Putamen (tissue), 1 donor: ENCODE results near the gene NCOA3.
"Not testable (repeated sequence)": the region's sequence is repeated elsewhere in the genome, so short reads cannot be mapped to it uniquely, and the experiment has no call there.

Experiments used
- DNase-seq: peaks from one replicate; pipeline ENCODE4 v3.0.0-alpha.2; 2016; ENCODE audit warnings: low spot score

The NCOA3 gene

DNA sequence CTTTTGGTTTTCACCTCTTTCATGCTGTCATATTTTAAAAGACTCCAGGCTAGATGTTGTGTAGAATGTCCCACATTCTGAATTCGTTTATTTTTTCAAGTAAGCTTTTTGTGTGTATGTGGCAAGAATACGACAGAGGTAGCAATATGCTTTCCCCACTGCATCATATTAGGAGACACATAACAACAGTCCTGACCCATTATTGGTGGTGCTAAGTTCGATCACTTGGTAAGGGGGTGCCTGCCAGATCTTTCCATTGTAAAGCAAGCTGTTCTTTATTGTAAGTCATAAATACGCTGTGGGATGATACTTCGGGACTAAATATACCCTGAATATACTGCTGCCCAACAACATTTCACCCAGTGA is 588 bp upstream of the NCOA3 start:
- DNase-seq: no peak

DNA sequence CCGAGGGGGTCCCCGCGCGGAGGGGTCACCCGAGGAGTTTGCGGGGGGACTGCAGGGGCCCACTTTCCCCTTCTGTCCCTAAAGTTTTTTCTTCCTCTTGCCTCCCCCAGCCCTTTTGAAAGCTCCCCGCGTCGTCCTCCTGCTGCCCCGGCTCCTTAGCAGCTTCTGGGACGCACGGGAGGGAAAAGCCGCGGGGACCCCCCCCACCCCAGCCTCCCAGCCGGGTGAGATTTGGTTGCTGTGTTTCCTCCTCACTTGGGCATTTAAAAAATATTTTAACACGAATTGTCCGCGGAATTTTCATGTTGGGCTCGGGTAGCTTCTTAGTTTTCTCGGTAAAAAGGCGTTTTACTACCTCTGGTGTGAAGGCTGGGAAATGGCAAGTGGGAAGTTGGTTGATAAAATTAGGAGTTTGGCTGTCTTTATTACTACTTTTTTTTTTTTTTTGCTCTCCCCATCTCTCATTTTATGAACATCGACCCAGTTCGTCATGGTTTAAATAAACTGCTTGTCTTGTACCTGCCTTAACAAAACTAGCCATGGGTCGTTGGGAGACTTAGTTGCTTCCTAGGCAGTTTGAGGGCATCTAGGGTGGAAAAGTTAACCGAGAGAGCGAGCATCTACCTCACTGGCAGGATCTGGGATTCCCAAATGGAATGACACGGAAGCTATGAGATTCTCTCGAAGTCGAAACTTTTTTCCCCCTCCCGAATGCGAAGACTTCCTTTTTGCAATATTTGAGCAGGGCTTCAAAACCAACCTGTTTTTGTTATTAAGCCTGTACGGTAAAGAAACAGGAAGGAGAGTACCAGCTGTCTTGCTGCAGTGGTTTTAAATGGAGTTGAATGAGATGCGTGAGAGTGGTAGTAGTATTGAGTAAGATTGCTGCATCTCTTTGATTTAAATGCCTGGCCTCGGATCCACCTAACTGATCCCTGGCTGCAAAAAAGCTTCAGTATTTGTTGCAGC is 868 bp downstream of the NCOA3 start:
- DNase-seq: no peak

DNA sequence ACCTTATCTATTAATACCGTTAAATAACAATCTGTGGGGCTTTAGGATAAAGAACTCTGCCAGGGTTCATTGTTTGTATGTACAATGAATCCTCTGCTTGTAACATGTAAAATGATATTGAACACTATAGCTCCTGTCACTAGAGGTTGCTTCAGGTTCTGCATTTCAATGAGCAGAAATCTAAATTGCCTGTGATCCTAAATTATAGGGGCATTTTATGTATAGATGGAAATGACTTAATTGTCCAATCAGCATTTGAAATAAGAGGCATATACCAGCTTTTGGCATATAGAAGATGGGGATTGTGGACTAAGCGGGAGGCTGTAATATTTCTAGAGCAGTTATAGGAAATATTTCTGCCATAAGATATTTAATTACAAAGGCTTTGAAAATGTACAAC is 2.0 kb downstream of the NCOA3 start:
- DNase-seq: no peak

DNA sequence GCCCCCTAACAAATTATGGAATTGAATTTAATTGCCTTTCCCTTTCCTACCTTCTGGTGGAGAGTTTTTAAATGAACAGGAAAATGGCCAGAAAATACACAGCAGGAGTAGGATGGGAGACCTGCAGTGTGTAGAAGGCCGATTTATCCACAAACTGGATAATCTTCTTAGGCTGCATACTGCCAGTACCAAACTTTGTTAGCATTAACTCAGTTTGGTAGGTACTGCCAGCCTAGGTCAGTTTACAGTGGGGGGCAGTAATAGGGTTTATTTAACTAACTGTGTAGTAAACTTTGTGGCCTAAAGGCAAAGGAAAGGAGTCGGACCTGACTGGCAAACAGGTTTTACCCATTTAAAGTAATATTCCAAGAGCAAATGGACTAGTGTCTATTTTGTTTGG is 4.6 kb downstream of the NCOA3 start:
- no peak for DNase-seq

DNA sequence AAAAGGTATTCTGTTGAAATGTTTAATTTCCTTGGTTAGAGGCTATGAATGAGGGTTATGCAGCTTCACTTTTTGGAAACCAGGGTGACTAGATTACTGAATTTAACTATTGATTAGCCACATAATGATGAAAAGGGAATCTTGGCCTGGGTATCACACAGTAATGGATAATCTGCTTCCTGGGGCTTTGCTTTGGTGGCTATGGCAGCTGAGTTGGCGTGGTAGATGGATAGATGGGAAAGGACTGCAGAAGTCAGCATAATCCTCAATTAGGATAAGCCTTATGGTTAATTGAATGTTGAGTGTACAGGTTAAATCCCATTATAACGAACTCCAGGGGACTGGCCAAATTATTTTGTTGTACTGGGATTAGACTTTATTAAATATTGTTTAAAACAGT is 5.2 kb downstream of the NCOA3 start:
- no peak for DNase-seq

DNA sequence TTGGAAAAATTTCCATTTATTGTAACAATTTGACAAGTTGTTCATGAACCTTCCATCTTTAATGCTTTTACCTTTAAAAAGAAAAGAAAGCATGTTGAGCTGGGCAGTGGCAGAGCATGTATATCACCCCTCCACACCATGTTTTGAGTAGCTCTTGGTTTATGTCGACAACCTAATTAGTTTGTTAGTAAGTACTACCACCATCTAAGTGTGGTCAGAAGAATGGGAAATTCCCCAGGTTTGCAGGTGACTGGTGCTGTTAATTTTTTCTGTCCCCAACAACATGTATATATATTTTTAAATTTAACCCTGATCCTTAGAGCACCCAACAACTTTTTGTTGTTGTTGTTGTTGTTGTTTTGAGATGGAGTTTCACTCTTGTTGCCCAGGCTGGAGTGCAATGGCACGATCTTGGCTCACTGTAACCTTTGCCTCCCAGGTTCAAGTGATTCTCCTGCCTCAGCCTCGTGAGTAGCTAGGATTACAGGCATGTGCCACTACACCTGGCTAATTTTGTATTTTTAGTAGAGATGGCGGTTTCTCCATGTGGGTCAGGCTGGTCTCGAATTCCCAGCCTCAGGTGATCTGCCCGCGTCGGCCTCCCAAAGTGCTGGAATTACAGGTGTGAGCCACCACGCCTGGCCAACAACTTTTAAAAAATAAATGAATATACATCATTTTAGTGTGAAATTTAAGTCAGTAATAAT is 5.7 kb downstream of the NCOA3 start:
- not testable (repeated sequence) for DNase-seq

DNA sequence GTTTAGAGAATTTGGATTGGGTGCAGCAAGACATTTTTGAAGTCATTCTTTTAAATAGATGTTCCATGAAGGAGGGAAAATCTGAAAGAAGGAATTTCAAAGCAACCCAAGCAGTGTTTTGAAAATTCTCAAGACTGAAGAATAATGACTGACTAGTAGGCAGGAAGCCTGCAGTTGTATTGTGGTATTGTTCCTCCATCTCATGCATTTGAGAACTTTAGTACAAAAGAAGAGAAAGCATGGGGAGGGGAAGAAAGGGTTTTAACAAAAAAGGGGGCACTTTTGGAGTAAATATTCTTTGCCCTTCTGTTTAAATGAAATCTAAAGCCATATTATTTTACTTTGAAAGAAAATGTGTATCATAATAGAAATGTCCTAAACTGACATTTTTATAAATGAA is 6.6 kb downstream of the NCOA3 start:
- no peak for DNase-seq

DNA sequence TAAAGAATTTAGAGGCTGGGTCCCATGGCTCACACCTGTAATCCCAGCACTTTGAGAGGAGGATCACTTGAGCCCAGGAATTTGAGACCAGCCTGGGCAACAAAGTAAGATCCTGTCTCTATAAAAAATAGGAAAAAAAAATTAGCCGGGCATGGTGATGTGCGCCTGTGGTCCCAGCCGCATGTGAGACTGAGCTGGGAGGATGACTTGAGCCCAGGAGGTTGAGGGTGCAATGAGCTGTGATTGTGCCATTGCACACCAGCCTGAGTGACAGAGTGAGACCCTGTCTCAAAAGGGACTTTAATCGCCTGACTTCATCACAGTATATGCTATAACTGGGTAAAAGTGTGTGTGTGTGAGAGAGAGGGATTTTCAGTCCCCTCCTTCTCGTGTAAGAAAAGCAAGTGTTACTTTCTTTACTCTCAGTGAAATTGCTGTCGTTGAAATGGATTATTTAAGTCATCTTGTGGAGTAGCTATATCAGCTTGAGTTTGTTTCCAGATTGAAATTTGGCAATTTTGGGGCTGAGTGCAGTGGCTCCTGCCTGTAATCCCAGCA is 7.5 kb downstream of the NCOA3 start:
- no peak for DNase-seq

DNA sequence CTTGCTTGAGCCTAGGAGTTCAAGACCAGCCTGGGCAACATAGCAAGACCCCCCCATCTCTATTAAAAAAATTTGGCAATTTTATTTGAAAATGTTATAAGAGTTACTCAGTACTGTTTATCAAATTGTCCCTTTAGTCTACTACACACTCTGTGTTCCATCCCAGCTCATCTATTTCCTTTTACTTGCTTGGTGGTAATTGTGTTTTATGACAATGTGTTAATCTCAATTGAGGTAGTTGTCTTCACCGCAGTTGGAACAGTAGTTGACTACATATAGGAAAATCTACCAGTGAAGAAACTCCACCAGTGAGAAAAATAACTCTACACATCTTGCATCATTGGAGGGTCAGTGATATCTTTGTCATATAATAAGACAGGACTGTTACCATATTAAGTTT is 8.0 kb downstream of the NCOA3 start:
- no peak for DNase-seq

DNA sequence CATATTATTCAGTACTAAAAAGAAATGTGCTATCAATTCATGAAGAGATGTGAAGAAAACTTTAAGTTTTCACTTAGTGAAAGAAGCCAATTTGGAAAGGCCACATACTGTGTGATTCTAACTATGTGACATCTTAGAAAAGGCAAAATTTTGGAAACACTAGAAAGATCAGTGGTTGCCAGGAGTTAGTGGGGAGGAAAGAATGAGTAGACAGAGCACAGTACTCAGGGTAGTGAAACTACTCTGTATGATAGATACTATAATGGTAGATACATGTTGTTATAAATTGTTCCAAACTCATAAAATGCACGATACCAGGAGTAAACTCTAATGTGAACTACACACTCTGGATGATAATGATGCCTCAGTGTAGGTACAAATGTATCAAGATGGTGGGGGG is 14.2 kb downstream of the NCOA3 start:
- no peak for DNase-seq

DNA sequence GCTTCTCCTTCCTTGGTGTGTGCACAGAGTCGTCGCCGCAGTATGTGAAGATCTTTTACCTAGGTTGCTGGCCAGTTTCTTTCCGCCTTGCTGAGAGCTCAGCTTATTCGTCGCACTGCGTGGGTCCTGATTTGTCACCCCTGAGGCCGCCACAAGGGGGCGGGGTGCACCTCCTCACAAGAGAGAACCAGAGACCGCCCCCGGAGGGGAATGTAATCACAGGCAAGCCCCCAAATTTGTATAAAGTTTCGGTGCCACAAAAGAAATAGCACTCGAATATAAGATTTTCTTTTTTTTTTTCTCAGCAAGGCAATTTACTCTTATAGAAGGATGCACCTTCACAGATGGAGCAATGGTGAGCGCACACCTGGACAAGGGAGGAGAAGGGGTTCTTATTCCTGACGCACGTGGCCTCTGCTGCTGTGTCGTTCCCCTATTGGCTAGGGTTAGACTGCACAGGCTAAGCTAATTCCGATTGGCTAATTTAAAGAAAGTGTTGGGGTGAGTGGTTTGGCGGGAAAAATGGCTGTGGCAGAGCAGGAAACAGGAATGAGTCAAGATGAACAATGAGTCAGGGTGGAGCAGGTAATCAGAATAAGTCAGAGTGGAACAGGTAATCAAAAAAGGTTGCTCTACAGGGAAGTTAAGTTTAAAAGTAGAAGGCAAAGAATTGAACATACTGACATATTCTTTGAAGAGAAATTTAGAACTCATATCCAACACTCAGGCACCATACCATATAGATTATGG is 19.5 kb downstream of the NCOA3 start:
- DNase-seq: no peak

DNA sequence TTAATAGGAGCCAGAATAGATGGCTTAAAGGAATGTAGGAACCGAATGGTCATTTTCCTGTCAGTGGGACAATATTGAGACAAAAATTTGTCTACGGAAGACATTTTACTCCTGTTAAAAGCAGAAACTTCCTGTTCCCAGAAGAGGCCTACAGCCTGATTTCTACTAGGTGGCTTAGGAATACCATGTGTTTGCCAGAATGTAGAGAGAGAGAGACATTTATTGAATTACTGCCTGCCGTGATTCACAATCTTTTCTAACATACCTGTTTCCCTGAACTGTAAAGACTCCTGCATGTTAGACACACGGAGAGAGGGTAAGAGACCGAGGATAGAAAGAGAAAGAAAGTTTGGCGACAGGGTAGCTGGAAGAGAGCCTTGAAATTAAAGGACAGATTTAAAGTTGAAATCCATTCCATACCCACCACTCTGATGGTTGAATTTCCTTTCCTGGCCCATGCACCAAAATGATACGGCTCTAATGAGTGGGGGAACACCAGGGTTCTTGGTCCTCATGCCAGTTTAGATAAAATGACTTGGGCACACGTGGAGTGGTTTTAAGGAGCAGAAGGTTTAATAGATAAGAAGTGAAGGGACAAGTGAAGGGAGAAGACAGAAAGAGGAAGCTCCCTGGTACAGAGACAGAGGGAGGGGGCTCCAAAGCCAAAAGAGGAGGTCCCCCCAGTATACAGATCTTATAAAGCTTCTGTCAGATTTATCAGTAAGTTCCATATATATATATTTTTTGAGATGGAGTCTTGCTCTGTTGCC is 22.5 kb downstream of the NCOA3 start:
- DNase-seq: no peak

DNA sequence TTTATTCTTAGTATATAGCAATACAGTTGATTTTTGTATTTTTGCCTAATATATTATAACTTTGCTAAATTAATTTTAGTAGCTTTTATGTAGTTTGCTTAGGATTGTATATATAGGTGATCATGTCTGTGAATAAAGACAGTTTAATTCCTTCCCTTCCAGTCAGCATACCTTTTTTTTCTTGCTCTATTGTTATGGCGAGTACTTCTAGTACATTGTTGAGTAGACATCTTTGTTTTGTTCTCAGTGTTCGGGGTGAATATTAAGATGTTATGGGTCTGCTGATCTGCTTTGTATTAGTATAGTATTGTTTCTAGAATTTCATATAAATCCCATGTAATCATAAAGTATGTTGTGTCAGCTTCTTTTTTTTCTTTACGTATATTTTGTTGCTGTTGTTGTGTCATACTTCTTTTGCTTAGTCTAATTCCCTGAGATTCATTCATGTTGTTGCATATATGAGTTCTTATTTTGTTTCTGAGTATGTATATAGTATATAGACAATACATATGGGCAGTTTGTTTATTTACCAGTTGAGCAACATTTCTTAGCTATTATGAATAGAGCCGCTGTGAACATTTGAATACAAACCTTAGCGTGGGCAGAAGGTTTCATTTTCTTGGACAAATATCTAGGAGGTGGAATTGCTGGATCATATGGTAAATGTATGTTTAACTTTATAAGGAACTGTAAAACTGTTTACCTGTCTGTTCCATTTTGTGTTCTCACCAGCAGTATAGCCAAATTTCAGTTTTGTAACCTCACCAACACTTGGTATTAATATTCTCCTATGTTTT is 25.5 kb downstream of the NCOA3 start:
- no peak for DNase-seq

DNA sequence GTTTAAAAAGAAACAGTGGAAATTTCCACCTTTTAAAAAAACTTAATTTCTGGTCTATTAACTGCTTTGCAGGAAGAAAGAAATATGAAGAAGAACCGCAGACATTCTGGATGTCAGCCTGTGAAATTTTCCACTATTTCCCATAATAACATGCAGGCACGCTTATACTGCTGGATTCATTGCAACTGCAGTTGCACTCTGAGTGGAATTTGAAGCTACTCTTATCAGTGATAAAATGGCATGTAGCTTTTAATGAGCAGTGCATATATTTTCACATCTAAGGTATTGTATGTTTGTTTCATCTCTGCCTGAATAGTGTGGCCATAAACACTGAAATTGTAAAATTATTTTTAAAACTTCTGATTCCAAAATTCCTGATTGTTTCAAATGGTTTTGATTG is 28.2 kb downstream of the NCOA3 start:
- DNase-seq: no peak

DNA sequence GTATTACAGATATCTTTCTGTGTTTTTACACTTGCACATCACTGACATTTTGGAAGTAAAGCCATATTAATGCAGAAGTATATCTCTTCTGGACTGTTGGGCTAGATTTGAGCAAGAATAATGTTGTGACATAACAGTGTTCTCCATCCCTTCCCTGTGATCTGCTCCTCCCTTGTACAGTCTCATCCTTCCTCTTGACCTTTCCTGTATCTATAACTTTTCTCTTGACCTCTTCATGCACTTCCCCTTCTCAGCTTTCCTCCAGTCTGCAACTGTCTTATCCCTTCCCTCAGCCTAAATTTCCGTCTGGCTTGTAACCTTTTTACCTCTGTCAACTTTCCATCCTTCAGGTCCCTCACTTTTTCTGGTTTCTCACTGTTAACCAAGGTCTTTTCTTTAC is 29.8 kb downstream of the NCOA3 start:
- no peak for DNase-seq

DNA sequence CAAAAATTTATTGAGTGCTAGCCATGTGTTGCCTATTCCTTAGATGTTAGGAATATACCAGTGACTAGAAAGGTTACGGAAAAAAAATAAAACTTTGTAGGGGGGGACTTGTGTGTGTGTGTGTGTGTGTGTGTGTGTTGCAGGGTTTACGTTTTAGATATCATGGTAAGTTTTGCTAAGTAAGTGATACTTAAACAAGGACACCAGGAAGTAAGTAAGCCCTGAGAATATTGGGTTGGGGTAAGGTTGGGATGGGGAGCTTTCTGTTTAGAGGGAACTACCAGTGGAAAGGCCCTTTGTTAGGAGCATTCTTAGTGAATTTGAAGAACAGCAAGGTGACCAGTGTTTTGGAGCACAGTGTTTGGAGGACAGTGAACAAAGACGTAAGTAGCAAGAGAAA is 30.3 kb downstream of the NCOA3 start:
- DNase-seq: no peak

DNA sequence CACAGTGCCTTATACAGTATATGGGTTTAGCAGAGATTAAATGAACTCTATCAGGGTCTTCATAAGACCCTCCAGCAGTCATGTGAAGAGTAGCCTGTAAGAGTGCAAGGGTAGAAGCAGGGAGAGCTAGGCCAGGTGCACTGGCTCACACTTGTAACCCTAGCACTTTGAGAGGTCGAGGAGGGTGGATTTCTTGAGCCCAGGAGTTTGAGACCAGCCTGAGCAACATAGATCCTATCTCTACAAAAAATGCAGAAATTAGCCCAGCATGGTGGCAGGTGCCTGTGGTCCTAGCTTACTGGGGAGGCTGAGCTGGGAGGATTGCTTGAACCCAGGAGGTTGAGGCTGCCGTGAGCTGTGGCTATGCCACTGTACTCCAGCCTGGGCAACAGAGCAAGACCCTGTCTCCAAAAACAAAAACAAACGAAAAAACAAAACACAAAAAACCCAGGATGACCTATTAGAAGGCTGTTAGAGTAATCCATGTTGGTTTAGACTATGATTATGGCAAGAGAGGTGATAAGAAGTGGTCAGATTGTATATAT is 31.9 kb downstream of the NCOA3 start:
- DNase-seq: no peak

DNA sequence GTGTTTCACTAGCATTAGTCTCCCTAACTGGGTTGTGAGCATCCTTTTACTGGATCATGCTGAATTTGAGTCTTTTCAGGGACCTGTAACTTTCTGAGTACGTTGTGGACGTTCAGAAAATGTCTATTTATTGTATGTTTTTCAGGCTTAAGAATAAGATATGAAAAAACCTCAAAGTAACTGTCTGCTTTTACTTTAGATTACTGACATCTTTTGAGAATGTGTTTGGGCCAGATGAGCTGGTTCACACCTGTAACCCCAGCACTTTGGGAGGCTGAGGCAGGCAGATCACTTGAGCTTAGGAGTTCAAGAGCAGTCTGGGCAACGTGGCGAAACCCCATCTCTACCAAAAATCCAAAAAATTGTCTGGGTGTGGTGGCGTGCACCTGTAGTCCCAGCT is 32.7 kb downstream of the NCOA3 start:
- DNase-seq: no peak

DNA sequence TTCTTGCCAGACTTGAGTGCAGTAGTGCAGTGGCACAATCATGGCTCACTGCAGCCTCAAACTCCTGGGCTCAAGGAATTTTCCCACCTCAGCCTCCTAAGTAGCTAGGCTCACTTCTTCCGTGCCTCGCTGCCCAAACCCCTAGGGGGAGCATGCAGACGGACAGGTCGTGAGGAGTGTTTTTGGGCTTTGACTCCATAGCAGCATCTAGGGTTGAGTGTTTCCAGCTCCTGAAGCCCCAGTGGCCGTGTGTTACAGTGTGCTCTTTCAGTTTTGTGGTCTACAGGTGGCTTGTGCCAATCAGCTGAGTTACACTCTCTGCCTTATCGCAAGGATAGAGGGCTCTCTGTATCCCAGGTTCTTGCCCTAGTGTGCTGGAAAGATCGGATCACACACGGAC is 33.4 kb downstream of the NCOA3 start:
- DNase-seq: no peak

DNA sequence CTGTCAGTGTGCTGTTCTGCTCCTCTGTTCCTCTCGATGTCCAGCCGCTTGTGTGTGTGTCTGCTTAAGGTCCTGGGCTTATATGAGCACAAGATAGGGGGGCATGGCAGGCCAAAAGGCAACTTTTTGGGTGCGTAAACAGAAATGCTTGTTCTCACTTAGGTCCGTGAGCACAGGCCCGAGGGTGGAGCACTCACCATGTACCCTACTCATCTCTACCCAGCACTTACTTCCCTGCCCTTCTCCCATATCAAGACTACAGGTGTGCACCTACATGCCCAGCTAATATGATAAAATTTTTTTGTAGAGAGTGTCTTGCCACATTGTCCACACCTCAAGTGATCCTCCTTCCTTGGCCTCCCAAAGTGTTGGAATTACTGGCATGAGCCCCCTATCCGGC is 34.3 kb downstream of the NCOA3 start:
- DNase-seq: no peak
